Colonic mucosa (tissue), 4 donors: ENCODE data around the gene HMG20A. TPM values are rescaled to one million over a fixed set of nuclear protein-coding genes. Genes with fewer than 3 reads are reported as not detected.

ENCODE experiments used
- DNase-seq: peaks from one replicate; pipeline ENCODE4 v3.0.0-alpha.2; 2020
- H3K27ac ChIP-seq: fragments of 200-600 bp; one replicate; pipeline ENCODE4 v1.8.0; 2021
- H3K27me3 ChIP-seq: fragments of 200-600 bp; one replicate; pipeline ENCODE4 v1.8.0; 2021
- H3K36me3 ChIP-seq: fragments of 200-600 bp; one replicate; pipeline ENCODE4 v1.8.0; 2021
- H3K4me1 ChIP-seq: fragments of 200-600 bp; one replicate; pipeline ENCODE4 v1.8.0; 2021; ENCODE audit warnings: mild to moderate bottlenecking
- H3K4me3 ChIP-seq: fragments of 200-600 bp; one replicate; pipeline ENCODE4 v1.8.0; 2021
- H3K9ac ChIP-seq, 2 donors: one replicate each; pipeline ENCODE4 v1.7.0; 2013; ENCODE audit warnings: control low read depth in 2 of 2, low read depth in 2 of 2, low read length in 2 of 2
- H3K9me3 ChIP-seq: fragments of 200-600 bp; one replicate; pipeline ENCODE4 v1.8.0; 2021
- intact Hi-C: fragments of 100-400 bp; cut with DNase I; formaldehyde crosslinking; loops from one replicate; pipeline ENCODE4 v1.14.1; 2022
- total RNA-seq, 2 donors: library from RNA; stranded (reverse); fragmentation: NEBNext Ultra II Directional in 1 of 2; extraction: Animal tissue kit (Norgen Biotek cat#: 25700) in 1 of 2; gene quantifications; one replicate each; pipeline ENCODE4 v1.2.1, GENCODE V29; 2021
- TF ChIP-seq, protein P1 (sequence below): fragments of 200-600 bp; IDR thresholded peaks from one replicate; pipeline ENCODE4 v1.8.0; 2022; ENCODE audit warnings: antibody characterized with exemption, mild to moderate bottlenecking
- donor health status: healthy.
- donor health status: DM: no; HTN: no; CAD: no.
- donor health status: DM: no; HTN: no; CAD: no.

The HMG20A gene
- total RNA-seq, 2 donors from 2014 or later, result 32.9 to 37.1 TPM

DNA sequence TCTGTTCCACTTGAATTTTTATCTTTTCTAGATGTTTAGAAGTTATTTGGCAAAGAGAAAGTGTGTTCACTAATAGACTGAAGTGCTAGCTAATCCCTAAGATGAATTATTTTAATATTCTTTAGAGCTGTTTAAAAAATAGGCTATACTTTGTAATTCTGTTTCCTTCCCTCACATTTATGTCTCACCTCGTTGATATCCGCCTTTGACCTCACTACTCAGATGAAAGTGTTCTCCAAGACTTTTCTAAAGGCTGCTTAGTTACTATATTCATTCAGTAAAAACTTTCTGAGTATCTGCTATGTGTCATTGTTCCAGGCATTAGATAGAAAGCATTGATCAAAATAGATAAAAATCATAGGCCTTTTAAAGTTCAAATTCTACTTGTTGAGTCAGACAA lies 38.3 kb downstream of the HMG20A start:
- intact Hi-C loops, result no loop called here
- Histone ChIP-seq H3K4me3 (no peak overlapping the region), H3K9ac (no peak overlapping the region), H3K36me3 (no peaks in the 10 kb centered on the region), H3K27me3 (no peaks in the 10 kb centered on the region), H3K9me3 (no peaks in the 10 kb centered on the region), H3K4me1 (no peaks in the 10 kb centered on the region), H3K27ac (no peak overlapping the region)
- no peak for DNase-seq
- TF ChIP-seq, protein P1, sequence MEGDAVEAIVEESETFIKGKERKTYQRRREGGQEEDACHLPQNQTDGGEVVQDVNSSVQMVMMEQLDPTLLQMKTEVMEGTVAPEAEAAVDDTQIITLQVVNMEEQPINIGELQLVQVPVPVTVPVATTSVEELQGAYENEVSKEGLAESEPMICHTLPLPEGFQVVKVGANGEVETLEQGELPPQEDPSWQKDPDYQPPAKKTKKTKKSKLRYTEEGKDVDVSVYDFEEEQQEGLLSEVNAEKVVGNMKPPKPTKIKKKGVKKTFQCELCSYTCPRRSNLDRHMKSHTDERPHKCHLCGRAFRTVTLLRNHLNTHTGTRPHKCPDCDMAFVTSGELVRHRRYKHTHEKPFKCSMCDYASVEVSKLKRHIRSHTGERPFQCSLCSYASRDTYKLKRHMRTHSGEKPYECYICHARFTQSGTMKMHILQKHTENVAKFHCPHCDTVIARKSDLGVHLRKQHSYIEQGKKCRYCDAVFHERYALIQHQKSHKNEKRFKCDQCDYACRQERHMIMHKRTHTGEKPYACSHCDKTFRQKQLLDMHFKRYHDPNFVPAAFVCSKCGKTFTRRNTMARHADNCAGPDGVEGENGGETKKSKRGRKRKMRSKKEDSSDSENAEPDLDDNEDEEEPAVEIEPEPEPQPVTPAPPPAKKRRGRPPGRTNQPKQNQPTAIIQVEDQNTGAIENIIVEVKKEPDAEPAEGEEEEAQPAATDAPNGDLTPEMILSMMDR, result no peak

DNA sequence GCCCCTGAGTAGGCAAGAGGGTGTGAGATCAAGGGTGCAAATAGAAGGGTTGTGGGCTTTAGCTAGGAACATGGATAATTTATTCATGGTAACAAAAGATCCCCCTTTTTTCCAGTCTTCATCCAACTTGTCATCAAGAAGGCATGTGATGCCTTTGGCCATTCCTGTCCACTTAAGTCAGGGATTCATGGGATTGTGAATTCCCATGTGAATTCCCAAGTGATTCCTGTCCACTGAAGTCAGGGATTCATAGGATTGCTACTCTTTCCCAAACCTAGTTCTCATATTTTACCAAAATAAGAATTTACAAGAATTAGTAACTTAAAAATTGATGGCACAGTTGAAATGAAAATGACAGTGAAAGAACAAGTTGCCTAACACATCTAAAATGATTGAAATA lies 40.8 kb downstream of the HMG20A start:
- TF ChIP-seq, protein P1, result no peak
- DNase-seq, result no peak
- Histone ChIP-seq H3K9me3 (no peaks in the 10 kb centered on the region), H3K4me1 (no peaks in the 10 kb centered on the region), H3K27ac (no peak overlapping the region), H3K4me3 (no peak overlapping the region), H3K27me3 (no peaks in the 10 kb centered on the region), H3K36me3 (no peaks in the 10 kb centered on the region), H3K9ac (no peak overlapping the region)
- intact Hi-C loops, result no loop called here

DNA sequence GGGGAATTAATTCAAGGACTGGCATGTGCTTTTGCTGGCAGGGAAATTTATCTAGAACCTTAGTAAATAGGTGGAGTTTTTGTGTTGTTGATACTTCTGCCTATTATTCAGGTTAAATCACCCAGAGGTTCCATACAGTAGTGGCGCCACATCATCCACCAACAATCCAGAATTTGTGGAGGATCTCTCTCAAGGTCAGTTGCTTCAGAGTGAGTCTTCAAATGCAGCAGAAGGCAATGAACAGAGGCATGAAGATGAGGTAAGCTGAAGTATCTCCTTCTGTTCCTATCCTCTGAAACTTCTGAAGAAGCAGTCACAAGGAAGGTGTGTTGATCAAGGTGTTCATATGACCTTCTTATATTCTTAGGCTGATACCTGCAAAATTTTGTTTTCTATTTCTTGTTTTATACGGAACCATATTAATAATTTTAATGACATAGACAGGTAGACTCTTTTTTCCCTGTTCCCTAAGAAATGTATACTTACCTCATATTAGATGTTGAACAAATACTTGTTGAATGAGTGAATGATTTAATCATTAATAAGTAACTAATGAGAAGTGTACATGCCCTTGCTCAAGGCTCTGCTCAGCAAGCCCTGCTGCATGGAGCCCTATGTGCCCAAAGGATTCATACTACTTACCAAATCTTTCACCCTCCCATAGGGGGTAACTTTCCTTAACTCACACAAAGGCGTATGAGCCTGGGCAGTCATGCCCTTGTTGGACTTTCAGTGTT lies 43.6 kb downstream of the HMG20A start:
- no peaks in the 10 kb centered on the region for H3K27me3 ChIP-seq
- H3K36me3 ChIP-seq, result no peaks in the 10 kb centered on the region
- no peak for DNase-seq
- intact Hi-C loops, result no loop called here
- H3K9me3 ChIP-seq, result no peaks in the 10 kb centered on the region
- H3K4me3 ChIP-seq, result no peak overlapping the region
- TF ChIP-seq, protein P1, result no peak
- H3K4me1 ChIP-seq, result no peaks in the 10 kb centered on the region
- H3K27ac ChIP-seq, result no peak overlapping the region
- no peak overlapping the region for H3K9ac ChIP-seq

DNA sequence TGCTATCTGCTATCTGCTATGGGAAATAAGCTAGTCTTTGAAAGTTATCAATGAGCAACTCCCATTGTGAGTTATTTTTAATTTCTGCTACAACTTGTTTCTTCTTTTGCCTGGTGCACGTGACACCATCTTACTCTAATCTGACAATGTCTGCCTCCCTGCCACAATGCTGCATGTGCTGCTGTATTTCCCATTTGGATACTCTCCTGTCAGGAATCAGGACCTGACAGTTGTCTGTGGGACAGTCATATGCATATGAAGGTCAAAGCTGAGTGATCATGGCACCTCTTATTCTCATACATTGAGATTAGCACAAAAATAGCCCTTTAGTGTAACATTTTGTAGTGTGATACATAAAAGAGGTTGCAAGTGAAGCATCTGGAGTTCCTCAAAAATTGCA lies 45.8 kb downstream of the HMG20A start:
- TF ChIP-seq, protein P1, result no peak
- Histone ChIP-seq H3K9me3 (no peaks in the 10 kb centered on the region), H3K36me3 (no peaks in the 10 kb centered on the region), H3K27ac (no peak overlapping the region), H3K4me3 (no peak overlapping the region), H3K27me3 (no peaks in the 10 kb centered on the region), H3K9ac (no peak overlapping the region), H3K4me1 (no peaks in the 10 kb centered on the region)
- DNase-seq, result no peak
- intact Hi-C loops, result no loop called here

DNA sequence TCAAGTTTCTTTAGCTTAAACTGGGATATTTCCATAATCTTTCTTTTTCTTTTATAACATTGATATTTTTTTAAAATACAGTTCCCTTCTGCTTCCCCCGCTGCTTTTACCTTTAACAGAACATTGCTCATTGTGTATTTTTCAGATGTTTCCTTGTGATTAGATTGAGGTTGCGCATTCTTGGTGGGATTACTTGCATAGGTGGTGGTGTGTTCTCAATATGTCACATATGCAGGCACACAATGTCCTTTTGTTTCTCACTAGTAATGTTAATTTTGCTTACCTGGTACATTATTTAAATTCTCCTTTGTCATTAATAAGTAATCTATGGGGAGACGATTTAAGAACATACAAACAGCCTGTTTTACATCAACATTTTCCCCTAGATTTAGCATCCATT lies 48.2 kb downstream of the HMG20A start:
- Histone ChIP-seq H3K4me3 (no peak overlapping the region), H3K4me1 (no peaks in the 10 kb centered on the region), H3K9ac (no peak overlapping the region), H3K27ac (no peak overlapping the region), H3K36me3 (no peaks in the 10 kb centered on the region), H3K27me3 (no peaks in the 10 kb centered on the region), H3K9me3 (no peaks in the 10 kb centered on the region)
- no peak for DNase-seq
- intact Hi-C loops, result no loop called here
- TF ChIP-seq, protein P1, result no peak
